T-helper 22 cell (primary cell): ENCODE measurements around the gene ARHGAP26.
"Not testable (repeated sequence)": the region's sequence is repeated elsewhere in the genome, so short reads cannot be mapped to it uniquely, and the experiment has no call there.

ENCODE experiments used
- DNase-seq: peaks from one replicate; pipeline ENCODE4 v3.0.0-alpha.2; 2020; ENCODE audit warnings: low read depth

Gene ARHGAP26

GRCh38 chr5:142984525-142984924 is 214.3 kb downstream of the ARHGAP26 start:
- DNase-seq: no peak

- DNase-seq: not testable (repeated sequence)
Observed at GRCh38 chr5:142989270-142989669, 219.1 kb downstream of the ARHGAP26 start.

GRCh38 chr5:142990073-142990472 is 219.9 kb downstream of the ARHGAP26 start:
- DNase-seq: not testable (repeated sequence)

- no peak for DNase-seq
Observed at GRCh38 chr5:142994218-142994617, 224.0 kb downstream of the ARHGAP26 start.

DNA sequence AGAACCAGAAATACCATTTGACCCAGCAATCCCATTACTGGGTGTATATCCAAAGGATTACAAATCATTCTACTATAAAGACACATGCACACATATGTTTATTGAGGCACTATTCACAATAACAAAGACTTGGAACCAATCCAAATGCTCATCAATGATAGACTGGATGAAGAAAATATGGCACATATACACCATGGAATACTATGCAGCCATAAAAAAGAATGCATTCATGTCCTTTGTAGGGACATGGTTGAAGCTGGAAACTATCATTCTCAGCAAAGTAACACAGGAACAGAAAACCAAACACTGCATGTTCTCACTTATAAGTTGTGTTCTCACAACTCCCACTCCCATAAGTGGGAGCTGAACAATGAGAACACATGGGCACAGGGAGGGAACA is 225.4 kb downstream of the ARHGAP26 start:
- DNase-seq: not testable (repeated sequence)

DNA sequence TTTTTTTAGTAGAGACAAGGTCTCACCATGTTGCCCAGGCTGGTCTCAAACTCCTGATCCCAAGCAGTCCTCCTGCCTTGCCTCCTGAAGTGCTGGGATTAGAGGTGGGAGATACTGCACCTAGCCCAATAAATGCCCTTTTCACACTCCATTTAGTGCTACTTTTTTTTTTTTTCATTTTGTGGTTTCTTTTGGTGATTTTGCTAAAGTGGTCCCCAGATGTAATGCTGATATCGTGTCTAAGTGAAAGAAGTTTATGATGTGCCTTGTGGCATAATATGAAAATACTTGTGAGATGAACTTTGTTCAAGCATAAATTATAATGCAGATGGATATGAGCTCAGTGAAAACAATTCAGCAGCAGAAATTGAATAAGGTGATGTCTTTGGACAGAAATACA is 227.4 kb downstream of the ARHGAP26 start:
- no peak for DNase-seq

DNA sequence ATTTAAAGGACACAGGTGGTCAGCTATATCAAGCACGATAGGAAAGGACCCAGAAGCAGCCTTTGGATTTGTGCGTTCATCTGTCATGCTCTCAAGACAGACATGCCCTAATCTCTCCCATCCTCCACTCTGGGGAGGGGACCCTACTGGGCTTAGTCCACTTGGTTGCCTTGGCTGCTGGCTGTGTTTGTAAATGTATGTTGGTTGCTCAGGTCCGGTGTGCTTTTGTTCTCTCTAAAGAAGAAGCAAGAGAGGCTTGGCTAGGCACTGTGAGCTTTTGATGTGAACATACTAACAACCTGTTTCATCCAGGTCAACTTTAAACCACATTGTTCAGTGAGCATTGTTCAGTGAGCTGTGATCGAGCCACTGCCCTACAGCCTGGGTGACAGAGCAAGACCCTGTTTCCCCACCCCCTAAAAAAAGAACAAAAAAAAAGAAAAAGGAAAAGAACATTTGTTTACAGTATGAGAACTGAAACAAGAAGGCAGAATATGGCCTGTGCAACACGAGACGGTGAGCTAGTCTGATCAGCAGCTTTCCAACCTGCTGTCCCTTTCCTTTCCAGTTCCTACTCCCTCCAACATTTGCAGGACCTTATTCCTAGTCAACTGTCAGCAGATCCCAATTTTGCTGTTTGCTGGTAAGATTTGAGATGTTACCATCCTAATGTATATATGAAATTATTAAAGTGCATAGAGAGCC is 228.3 kb downstream of the ARHGAP26 start:
- no peak for DNase-seq

GRCh38 chr5:143000551-143000950 is 230.4 kb downstream of the ARHGAP26 start:
- not testable (repeated sequence) for DNase-seq

GRCh38 chr5:143001764-143002351 is 231.7 kb downstream of the ARHGAP26 start:
- DNase-seq: peak; percentile 19

DNA sequence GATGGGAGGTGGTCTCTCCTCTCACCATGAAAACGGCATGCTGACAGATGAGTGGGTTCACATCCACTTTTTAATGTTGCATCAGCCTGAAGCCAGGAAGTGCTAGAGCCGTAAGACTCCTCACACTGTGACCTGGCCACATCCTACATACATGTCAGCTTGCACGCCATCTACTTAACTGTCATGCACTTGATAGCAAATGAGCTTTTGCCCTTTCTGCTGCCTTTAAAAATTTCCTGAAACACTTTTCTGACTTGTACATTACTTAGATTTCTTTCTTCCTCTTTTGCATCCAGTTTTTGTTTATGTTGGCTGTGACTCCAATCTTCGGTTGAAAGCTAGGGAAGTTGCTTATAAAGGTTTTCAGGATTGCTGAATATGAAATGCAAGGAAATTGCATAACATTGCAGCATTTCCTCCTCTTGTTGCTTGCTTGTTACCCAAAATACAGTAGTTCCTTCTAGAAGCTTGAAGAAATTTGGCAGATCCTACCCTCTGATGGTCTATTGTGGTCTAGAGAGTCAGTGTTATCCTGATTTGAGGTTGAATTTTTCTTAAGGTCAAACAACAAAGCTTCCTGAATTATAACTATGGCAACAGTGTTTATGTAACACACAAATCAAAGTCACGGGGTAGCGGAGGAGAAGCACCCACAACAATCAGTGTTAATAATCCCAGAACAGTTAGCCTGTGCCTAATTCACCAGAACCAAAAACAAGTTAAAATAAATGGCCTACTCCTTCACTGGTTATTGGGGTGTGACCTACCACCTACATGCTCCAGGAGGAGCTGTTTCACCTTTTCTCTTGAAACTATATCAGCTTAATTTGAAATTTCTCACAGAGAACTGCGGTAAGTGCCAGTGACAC is 232.5 kb downstream of the ARHGAP26 start:
- DNase-seq: peak; percentile 60

DNA sequence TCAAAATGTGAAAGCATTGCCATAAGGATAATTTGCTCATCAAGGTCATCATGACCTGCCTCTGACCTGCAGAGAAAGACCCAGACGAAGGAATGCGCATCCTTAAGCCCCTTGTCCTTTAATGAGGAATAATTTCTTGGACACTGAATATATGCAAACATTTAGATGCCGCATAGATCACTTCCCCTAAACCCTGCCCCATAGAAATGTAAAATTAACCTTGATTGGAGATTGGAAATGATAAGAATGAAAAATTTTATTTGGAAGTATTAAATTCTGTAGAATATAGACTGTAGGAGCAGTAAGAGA is 233.1 kb downstream of the ARHGAP26 start:
- DNase-seq: no peak

DNA sequence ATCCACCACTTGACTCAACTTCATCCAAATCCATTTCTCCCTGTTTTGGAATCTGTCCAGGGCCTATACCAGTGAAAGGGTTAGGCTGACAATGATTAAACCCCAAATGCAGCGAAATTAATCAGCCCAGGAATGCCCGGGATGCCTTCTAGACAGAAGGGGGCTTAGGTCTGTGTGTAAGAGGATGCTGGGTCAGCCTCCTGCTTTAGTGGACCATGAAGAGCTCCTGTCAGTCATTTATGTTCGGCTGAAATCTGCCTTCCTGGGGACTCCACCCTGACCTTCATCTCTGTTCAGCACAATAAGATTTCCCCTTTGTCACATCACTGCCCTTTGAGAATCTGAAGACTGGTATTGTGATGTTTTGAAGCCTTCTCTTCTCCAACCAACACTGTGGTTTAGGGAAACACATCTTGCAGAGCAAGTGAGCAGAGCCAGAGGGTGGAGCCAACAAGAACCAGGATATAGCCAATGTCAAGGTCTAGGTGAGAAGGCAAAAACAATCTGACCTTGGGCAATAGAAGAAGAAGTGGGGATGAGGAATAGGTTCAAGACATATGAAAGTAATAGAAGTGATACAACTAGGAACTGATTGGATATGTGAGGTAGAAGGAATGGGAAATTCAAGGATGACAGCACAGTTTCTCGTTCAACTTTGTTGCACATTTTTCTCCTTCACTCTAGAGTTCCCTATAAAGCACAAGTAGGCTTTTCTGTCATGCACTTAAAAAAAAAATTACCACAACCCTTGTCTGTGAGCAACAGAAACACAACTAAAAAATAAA is 234.4 kb downstream of the ARHGAP26 start:
- DNase-seq: no peak

DNA sequence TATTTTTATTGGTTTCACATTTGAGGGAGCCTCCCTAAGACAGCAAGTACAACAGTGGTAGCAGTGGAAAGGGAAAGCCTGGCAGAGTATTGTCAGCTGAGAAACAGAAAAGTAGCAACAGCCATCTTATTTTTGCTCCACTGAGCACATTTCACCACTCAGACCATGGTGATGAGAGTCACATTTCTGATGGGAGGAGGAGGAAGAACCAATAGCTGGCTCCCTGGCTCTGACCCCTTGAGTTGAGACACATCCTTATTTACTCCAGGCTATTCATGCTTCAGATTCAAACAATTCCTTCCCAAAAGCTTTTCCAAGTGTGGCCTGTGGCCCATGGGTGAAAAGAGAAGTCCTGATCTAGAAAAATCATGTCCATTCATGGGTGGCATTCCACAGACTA is 236.3 kb downstream of the ARHGAP26 start:
- no peak for DNase-seq

GRCh38 chr5:143008032-143008431 is 237.9 kb downstream of the ARHGAP26 start:
- DNase-seq: no peak

DNA sequence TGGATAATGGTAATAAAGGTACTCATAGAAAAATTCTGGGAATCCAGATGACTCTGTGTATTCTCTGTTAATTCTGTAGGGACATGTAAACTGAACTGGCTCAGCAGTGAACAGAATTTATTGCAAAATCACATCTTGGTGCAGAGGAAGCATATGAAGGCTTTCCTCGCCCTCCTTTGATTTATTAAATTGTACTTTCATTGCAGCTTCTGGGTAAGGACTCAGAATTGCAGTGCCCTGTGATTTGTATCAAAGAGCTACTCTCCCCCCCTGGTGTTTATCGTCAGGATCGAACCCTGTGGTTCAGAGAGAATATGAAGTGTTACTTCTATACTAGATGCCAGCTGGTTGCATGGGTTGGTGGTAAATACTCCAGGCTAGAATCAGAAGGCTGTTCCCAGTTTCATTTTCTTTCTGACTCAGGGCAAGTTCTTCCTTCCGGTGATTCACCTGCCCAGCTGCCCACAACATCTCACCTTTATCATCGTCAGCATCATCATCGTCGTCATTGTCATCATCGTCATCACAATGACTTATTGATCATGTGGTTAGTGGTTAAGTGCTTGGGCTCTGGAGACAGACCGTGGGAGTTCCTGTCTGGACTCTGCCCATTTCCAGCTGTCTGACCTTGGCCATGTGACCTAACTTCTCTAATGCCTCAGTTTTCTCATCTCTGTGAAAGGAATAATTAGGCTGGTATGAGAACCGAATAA is 238.8 kb downstream of the ARHGAP26 start:
- DNase-seq: peak; percentile 83

DNA sequence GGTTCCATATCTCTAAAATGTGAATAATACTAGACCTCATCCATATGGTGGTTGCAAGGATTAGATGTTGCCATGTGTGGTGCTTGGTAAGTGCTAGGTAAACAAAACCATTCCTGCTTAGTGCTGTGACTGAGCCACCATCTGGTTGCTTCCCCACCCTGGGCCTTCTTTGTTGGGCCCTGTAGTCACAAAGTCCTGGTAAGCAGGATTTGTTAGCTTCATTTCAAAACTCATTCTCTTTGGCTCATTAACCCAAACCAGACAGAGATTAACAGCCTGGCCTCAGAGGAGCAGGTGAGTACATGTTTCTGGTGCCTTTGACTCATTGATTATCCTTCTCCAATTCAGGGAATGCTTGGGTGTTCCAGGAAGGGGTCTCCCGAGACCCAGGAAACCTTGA is 240.2 kb downstream of the ARHGAP26 start:
- no peak for DNase-seq

GRCh38 chr5:143011585-143011984 is 241.4 kb downstream of the ARHGAP26 start:
- no peak for DNase-seq

- DNase-seq: no peak
Observed at GRCh38 chr5:143013176-143013891, 243.2 kb downstream of the ARHGAP26 start.

DNA sequence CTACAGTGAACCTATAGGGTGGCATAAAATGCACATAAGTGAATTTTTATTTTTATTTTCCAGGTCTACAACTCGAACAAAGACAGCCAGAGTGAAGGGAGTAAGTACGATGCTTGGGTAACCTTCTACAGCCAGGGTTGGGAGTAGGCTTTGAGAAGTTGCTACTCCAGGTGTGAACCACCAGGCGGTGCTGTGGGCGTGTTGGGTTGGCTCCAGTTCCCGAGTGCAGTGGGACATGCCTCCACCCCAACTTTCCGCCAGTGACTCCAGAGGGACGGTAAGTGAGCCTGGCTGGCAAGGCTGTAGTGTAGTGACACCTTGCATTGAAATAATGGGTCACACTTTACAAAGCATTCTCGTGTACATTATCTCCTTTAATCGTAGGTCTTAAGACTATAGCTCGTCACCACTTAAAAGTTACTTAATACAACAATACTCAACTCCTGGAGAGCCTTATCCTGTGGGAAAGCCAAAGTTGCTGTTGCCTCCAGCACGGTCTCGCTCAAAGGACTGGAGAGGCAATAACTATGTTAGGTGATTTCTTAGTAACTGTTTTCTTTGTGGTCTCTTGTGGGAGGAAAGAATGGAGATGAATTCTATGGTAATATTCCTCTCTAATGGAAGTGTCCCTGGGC is 244.0 kb downstream of the ARHGAP26 start:
- no peak for DNase-seq

DNA sequence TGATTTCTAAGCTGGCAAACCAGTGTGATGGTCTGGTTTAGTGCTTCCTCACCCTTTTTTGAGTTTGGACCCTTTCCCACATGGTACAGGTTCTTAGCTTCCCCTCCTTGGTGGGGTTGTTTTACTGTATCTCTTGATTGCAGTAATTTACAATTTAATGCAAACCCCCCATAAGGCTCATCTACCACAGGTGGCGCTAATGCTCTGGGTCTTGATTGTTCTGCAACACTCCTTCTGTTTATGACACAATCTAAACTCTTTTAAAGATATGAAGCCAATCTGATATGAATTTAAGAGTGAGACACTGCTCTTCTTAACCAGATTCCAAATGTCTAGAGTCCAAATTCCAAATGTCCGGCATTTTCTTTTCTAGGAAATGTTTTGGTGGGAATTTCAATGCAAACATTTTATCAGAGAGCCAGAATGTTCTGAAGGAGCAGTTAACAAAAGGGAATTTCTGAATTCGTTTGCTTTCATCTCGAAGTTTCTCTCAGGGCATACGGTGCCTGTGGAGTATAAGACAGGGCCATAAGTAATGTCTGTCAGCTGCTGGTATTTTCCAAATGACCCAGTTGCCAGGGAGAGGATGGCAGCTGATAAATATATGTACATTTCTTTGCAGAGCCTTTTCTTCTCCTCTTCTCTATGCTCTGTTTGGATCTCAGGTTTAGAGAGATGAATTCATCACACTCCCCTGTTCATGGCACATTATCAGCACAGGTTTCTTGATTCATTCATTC is 246.8 kb downstream of the ARHGAP26 start:
- DNase-seq: peak; percentile 10
